KMS-11 (cell line): ENCODE results near the gene SERPINB6.

Experiments
- H2AFZ ChIP-seq: fragments of 200-600 bp; sonication (generic); 2 replicates; pipeline ENCODE4 v1.6.1; 2016; ENCODE audit warnings: antibody characterized with exemption, mixed run types, low read depth
- H3K27ac ChIP-seq: fragments of 200-600 bp; sonication (generic); 2 replicates; pipeline ENCODE4 v1.6.1; 2016; ENCODE audit warnings: mild to moderate bottlenecking, mixed run types
- H3K27me3 ChIP-seq: fragments of 200-600 bp; sonication (generic); 2 replicates; pipeline ENCODE4 v1.6.1; 2017; ENCODE audit warnings: mild to moderate bottlenecking, low read depth, mixed run types, moderate library complexity; ENCODE audit not compliant: insufficient read depth
- H3K36me3 ChIP-seq: fragments of 200-600 bp; sonication (generic); 2 replicates; pipeline ENCODE4 v1.6.1; 2017; ENCODE audit warnings: mild to moderate bottlenecking, mixed run types; ENCODE audit not compliant: insufficient read depth
- H3K4me1 ChIP-seq: fragments of 200-600 bp; sonication (generic); 2 replicates; pipeline ENCODE4 v1.6.1; 2016; ENCODE audit warnings: mild to moderate bottlenecking, low read depth, mixed run types; ENCODE audit not compliant: poor library complexity, severe bottlenecking
- H3K4me2 ChIP-seq: fragments of 200-600 bp; sonication (generic); 2 replicates; pipeline ENCODE4 v1.7.0; 2016; ENCODE audit warnings: mild to moderate bottlenecking, mixed run types
- H3K4me3 ChIP-seq: fragments of 200-600 bp; sonication (generic); IDR thresholded peaks from 2 replicates; pipeline ENCODE4 v1.6.1; 2017; ENCODE audit warnings: low read depth, low read length, mixed read lengths; ENCODE audit not compliant: insufficient read depth
- H3K79me2 ChIP-seq: fragments of 200-600 bp; sonication (generic); 2 replicates; pipeline ENCODE4 v1.6.1; 2016; ENCODE audit warnings: low read depth, mixed run types; ENCODE audit not compliant: insufficient read depth
- H3K9ac ChIP-seq: fragments of 200-600 bp; sonication (generic); 2 replicates; pipeline ENCODE4 v1.6.1; 2016; ENCODE audit warnings: mild to moderate bottlenecking, mixed run types
- H4K20me1 ChIP-seq: fragments of 200-600 bp; sonication (generic); 2 replicates; pipeline ENCODE4 v1.6.1; 2016; ENCODE audit warnings: mild to moderate bottlenecking, mixed run types; ENCODE audit not compliant: insufficient read depth
- TF ChIP-seq, protein P1 (sequence below): fragments of 200-600 bp; sonication (generic); conservative IDR thresholded peaks from 2 replicates; pipeline ENCODE4 v1.6.1; 2017; ENCODE audit warnings: low read depth, mild to moderate bottlenecking, antibody characterized with exemption, low read length, moderate library complexity, mixed read lengths

The SERPINB6 gene

DNA sequence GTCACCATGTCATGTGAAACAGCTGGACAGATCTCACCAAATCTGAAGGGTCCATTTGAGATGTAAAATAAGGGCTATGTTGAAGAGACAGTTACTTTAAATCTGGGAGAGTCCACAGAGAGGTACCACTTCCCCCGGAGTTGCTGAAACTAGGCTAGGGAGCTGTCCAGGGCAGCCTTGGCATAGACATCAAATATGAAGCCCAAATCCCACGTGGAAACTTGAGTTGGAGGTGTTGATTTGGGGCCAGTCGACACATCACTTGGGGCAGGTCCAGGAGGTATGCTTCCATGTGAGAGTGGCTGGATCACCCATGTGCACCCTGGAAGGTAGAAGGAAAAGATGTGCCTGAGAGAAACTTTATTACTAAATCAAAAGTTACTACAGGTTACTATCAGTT, 56.2 kb downstream of the SERPINB6 start:
- Histone ChIP-seq H3K27me3 (no peaks in the 10 kb centered on the region), H4K20me1 (no peaks in the 10 kb centered on the region), H3K79me2 (no peaks in the 10 kb centered on the region), H3K27ac (no peak overlapping the region), H2AFZ (no peak overlapping the region), H3K36me3 (no peaks in the 10 kb centered on the region), H3K4me3 (no peak overlapping the region), H3K4me2 (no peak overlapping the region), H3K4me1 (no peaks in the 10 kb centered on the region), H3K9ac (no peak overlapping the region)
- TF ChIP-seq, protein P1, sequence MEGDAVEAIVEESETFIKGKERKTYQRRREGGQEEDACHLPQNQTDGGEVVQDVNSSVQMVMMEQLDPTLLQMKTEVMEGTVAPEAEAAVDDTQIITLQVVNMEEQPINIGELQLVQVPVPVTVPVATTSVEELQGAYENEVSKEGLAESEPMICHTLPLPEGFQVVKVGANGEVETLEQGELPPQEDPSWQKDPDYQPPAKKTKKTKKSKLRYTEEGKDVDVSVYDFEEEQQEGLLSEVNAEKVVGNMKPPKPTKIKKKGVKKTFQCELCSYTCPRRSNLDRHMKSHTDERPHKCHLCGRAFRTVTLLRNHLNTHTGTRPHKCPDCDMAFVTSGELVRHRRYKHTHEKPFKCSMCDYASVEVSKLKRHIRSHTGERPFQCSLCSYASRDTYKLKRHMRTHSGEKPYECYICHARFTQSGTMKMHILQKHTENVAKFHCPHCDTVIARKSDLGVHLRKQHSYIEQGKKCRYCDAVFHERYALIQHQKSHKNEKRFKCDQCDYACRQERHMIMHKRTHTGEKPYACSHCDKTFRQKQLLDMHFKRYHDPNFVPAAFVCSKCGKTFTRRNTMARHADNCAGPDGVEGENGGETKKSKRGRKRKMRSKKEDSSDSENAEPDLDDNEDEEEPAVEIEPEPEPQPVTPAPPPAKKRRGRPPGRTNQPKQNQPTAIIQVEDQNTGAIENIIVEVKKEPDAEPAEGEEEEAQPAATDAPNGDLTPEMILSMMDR = no peak

DNA sequence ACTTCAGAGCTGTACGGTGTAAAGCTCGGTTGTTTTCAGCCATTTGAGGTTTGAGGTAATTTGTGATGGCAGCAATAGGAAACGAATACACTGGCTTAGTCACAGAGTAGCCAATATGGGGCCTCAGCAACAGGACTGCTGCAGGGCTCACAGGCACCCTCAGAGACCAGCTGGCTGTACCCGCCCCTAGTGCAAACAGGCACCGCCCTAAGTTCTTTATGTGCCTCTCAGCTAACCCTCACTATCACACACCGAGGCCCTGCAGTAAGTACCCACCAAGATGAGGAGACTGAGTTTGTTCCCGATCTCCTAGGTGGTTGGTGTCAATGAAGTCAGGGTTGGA, 57.1 kb downstream of the SERPINB6 start:
- no peak overlapping the region for H3K4me2 ChIP-seq
- TF ChIP-seq, protein P1 = no peak
- H3K27me3 ChIP-seq = no peaks in the 10 kb centered on the region
- H4K20me1 ChIP-seq = no peaks in the 10 kb centered on the region
- H3K36me3 ChIP-seq = no peaks in the 10 kb centered on the region
- no peaks in the 10 kb centered on the region for H3K4me1 ChIP-seq
- H2AFZ ChIP-seq = no peak overlapping the region
- H3K79me2 ChIP-seq = no peaks in the 10 kb centered on the region
- H3K4me3 ChIP-seq = no peak overlapping the region
- no peak overlapping the region for H3K27ac ChIP-seq
- H3K9ac ChIP-seq = no peak overlapping the region

DNA sequence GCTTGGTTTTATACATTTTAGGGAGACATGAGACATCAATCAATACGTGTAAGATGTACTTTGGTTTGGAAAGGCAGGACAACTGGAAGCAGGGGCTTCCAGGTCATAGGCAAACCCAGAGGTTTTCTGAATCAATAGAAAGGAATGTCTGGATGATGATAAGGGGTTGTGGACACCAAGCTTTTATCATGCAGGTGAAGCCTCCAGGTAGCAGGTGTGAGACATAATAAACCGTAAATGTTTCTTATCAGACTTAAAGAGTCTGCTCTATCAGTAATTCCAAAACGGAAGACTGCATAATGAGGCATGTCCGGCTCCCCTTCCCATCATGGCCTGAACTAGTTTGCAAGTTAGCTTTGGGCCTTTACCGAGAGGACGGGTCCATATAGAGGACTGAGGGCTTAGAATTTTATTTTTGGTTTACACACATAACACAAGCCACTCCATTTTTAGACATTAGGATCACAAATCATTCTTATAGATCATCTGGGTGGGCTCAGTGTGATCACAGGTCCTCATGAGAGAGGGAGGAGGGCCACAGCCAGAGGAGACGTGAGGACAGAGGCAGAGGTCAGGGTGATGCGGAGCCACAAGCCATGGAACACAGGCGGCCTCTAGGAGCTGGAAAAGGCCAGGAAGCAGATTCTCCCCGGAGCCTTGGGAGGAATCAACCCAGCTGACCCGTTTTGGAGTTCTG, 57.6 kb downstream of the SERPINB6 start:
- H3K79me2 ChIP-seq = no peaks in the 10 kb centered on the region
- H3K4me1 ChIP-seq = no peaks in the 10 kb centered on the region
- H3K27me3 ChIP-seq = no peaks in the 10 kb centered on the region
- H3K27ac ChIP-seq = no peak overlapping the region
- TF ChIP-seq, protein P1 = no peak
- H2AFZ ChIP-seq = no peak overlapping the region
- H3K4me3 ChIP-seq = no peak overlapping the region
- no peak overlapping the region for H3K4me2 ChIP-seq
- no peak overlapping the region for H3K9ac ChIP-seq
- H3K36me3 ChIP-seq = no peaks in the 10 kb centered on the region
- no peaks in the 10 kb centered on the region for H4K20me1 ChIP-seq

DNA sequence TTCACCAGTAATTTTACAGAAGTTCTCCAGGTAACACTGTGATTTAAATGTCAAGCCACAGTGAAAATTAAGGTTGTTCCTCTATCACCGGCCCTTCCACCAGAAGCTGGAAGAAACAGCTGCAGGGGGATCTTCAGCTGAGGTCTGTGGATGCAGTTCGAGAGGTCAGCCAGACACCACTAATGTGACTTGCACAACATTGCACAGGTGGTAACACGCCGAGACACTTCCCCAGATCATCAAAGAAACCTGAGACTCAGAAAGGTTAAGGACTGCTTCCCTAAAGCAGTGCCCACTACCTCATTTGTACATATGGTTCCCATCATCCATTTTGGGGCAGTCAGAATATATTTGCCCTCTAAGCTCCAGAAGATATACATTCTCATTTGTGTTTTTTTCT, 60.2 kb downstream of the SERPINB6 start:
- Histone ChIP-seq H3K36me3 (no peaks in the 10 kb centered on the region), H3K9ac (no peak overlapping the region), H3K4me1 (no peaks in the 10 kb centered on the region), H4K20me1 (no peaks in the 10 kb centered on the region), H3K4me3 (no peak overlapping the region), H3K4me2 (no peak overlapping the region), H3K79me2 (no peaks in the 10 kb centered on the region), H3K27ac (no peak overlapping the region), H3K27me3 (no peaks in the 10 kb centered on the region), H2AFZ (no peak overlapping the region)
- TF ChIP-seq, protein P1 = no peak
